ENCODE results near the gene CFAP97D2. TPM values are rescaled to one million over a fixed set of nuclear protein-coding genes. Genes with fewer than 3 reads are reported as not detected.

CFAP97D2 gene
- total RNA-seq, 3 donors from 2014 or later (not counting 1 experiment from before 2014, with no cell fraction given) = 0.45 to 7.7 TPM; not detected in 1

DNA sequence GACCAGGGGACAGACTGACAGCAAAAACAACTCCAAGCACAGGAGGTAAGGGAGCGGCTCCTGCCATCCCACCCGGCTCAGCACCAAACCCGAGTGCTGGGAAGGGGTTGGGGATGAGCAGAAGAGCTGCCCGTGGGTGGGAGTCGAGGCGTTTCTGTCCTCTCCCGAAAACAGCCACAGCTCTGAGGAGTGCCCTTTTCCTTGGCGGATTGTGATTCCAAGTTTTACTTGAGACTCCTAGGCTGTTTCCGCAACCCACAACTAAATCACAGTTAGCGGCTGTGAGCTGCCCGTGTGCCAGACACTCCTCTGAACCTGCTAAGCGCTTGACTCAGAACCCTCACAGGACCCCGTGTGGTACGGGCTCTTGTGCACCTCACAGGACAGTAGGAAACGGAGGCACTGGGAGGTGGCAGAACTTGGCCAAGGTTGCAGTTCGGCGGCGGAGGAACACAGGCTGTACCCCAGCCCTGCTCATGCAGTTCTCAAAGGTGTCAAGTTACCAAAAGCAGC lies 21.4 kb downstream of the CFAP97D2 start:
- peaks cover 8% of the 10 kb centered on the region for H3K27me3 ChIP-seq (ENCODE audit: control insufficient read depth, insufficient read depth, low read length)
- H3K27ac ChIP-seq (ENCODE audit: low read length) = no peak overlapping the region
- H3K4me3 Mint-ChIP-seq = peak overlapping the region; percentile 47
- H3K9me3 Mint-ChIP-seq = no peaks in the 10 kb centered on the region
- no peak overlapping the region for H3K27ac Mint-ChIP-seq
- peaks cover 5% of the 10 kb centered on the region for H3K4me1 ChIP-seq (ENCODE audit: control insufficient read depth, insufficient read depth, low read length)
- intact Hi-C loops (cut with micrococcal nuclease) = no loop called here
- DNase-seq (no peak), ATAC-seq (no peak)
- peaks cover 24 to 27% of the 10 kb centered on the region in 2 donors for H3K4me1 Mint-ChIP-seq
- no peaks in the 10 kb centered on the region for H3K27me3 Mint-ChIP-seq (ENCODE audit: low read depth in 2 of 2)
- H3K4me3 ChIP-seq (ENCODE audit: low read length) = no peak overlapping the region
- WGBS (ENCODE audit: insufficient coverage) = 90% methylated on average over 18 of the region's 18 CpGs
- TF ChIP-seq, protein P1, sequence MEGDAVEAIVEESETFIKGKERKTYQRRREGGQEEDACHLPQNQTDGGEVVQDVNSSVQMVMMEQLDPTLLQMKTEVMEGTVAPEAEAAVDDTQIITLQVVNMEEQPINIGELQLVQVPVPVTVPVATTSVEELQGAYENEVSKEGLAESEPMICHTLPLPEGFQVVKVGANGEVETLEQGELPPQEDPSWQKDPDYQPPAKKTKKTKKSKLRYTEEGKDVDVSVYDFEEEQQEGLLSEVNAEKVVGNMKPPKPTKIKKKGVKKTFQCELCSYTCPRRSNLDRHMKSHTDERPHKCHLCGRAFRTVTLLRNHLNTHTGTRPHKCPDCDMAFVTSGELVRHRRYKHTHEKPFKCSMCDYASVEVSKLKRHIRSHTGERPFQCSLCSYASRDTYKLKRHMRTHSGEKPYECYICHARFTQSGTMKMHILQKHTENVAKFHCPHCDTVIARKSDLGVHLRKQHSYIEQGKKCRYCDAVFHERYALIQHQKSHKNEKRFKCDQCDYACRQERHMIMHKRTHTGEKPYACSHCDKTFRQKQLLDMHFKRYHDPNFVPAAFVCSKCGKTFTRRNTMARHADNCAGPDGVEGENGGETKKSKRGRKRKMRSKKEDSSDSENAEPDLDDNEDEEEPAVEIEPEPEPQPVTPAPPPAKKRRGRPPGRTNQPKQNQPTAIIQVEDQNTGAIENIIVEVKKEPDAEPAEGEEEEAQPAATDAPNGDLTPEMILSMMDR (IDR thresholded peaks at IDR 0.05) = no peak
- H3K36me3 Mint-ChIP-seq = no peaks in the 10 kb centered on the region
- peaks cover 9% of the 10 kb centered on the region for H3K9me3 ChIP-seq (ENCODE audit: control insufficient read depth, insufficient read depth, low read length)
- H3K36me3 ChIP-seq (ENCODE audit: control insufficient read depth, insufficient read depth, low read length) = no peaks in the 10 kb centered on the region

DNA sequence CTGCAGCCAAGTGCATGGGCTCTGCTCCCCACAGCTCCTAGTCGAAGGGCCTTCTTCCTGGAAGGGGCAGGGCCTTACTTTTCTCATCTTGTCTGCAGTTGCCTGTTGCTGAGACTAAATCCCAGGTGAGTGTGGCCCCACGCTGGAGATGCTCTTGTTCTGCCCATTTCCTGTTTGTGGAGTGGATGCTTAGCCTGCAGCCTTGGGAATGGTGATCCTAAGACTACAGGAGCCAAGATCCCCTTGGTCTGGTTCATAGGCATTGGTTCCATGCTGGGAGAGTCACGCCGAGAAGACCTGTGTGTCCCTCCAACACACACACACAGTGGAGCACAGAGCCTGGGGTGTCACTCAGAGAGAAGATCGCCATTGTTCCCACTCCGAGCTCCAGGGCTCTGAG lies 23.5 kb downstream of the CFAP97D2 start:
- no peaks in the 10 kb centered on the region for H3K36me3 Mint-ChIP-seq
- Histone ChIP-seq H3K4me1 (ENCODE audit: control insufficient read depth, insufficient read depth, low read length) (peaks cover 4% of the 10 kb centered on the region), H3K36me3 (ENCODE audit: control insufficient read depth, insufficient read depth, low read length) (no peaks in the 10 kb centered on the region), H3K27ac (ENCODE audit: low read length) (no peak overlapping the region), H3K4me3 (ENCODE audit: low read length) (no peak overlapping the region), H3K27me3 (ENCODE audit: control insufficient read depth, insufficient read depth, low read length) (peaks cover 8% of the 10 kb centered on the region), H3K9me3 (ENCODE audit: control insufficient read depth, insufficient read depth, low read length) (peaks cover 11% of the 10 kb centered on the region)
- ATAC-seq (no peak), DNase-seq (no peak)
- H3K9me3 Mint-ChIP-seq = no peaks in the 10 kb centered on the region
- WGBS (ENCODE audit: insufficient coverage) = 92% methylated on average over 6 of the region's 6 CpGs
- H3K4me1 Mint-ChIP-seq = peaks cover 26 to 28% of the 10 kb centered on the region in 2 donors
- intact Hi-C loops (cut with micrococcal nuclease) = no loop called here
- TF ChIP-seq, protein P1 (IDR thresholded peaks at IDR 0.05) = no peak
- no peaks in the 10 kb centered on the region for H3K27me3 Mint-ChIP-seq (ENCODE audit: low read depth in 2 of 2)
- H3K27ac Mint-ChIP-seq = no peak overlapping the region
- H3K4me3 Mint-ChIP-seq = no peak overlapping the region

DNA sequence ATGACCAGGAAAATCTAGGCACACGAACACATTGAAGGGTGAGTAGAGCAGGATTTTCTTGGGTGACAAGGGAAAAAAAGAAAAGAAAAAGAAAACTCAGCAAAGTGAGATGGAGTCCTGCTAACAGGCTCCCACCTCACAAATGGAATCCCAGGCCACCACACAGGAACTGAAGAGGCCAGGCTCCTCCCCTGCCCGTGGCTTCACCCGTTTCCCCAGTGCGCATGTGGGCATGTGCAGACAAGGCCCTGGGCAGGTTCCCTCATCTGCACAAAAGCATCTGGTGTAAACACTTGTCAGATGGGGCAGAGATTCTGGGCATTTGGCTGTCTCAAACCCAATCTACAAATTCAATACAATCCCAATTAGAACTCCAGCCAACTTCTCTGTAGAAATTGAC lies 24.5 kb downstream of the CFAP97D2 start:
- H3K4me3 Mint-ChIP-seq = no peak overlapping the region
- H3K4me1 Mint-ChIP-seq = peaks cover 26 to 28% of the 10 kb centered on the region in 2 donors
- Histone ChIP-seq H3K4me3 (ENCODE audit: low read length) (no peak overlapping the region), H3K27me3 (ENCODE audit: control insufficient read depth, insufficient read depth, low read length) (peaks cover 8% of the 10 kb centered on the region), H3K9me3 (ENCODE audit: control insufficient read depth, insufficient read depth, low read length) (peaks cover 11% of the 10 kb centered on the region), H3K27ac (ENCODE audit: low read length) (no peak overlapping the region), H3K4me1 (ENCODE audit: control insufficient read depth, insufficient read depth, low read length) (peaks cover 4% of the 10 kb centered on the region), H3K36me3 (ENCODE audit: control insufficient read depth, insufficient read depth, low read length) (no peaks in the 10 kb centered on the region)
- H3K36me3 Mint-ChIP-seq = no peaks in the 10 kb centered on the region
- WGBS (ENCODE audit: insufficient coverage) = 40% methylated on average over 4 of the region's 4 CpGs
- DNase-seq = peak in 1 of 2 donors; percentile 54
- intact Hi-C loops (cut with micrococcal nuclease) = no loop called here
- no peak overlapping the region for H3K27ac Mint-ChIP-seq
- TF ChIP-seq, protein P1 (IDR thresholded peaks at IDR 0.05) = no peak
- no peaks in the 10 kb centered on the region for H3K9me3 Mint-ChIP-seq
- peak in 1 of 3 donors; percentile 64 for ATAC-seq
- no peaks in the 10 kb centered on the region for H3K27me3 Mint-ChIP-seq (ENCODE audit: low read depth in 2 of 2)

DNA sequence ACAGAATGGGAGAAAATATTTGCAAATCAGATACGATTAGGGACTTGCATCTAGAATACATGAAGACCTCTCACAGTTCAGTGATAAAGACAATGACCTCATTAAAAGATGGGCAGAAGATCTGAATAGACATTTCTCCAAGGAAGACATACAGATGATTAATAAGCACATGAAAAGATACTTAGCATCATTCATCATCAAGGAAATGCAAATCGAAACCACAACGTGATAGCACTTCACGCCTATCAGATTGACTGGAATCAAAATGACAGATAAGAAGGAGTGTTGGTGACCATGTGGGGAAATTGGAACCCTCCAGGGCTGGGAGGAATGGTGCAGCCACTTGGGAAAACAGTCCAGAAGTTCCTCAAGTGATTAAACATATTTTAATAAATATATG lies 25.8 kb downstream of the CFAP97D2 start:
- ATAC-seq (peak in 1 of 3 donors; percentile 37), DNase-seq (peak in 1 of 2 donors; percentile 33)
- WGBS (ENCODE audit: insufficient coverage) = 60% methylated on average over 4 of the region's 4 CpGs
- no peaks in the 10 kb centered on the region for H3K36me3 ChIP-seq (ENCODE audit: control insufficient read depth, insufficient read depth, low read length)
- peaks cover 10% of the 10 kb centered on the region for H3K9me3 ChIP-seq (ENCODE audit: control insufficient read depth, insufficient read depth, low read length)
- H3K27ac Mint-ChIP-seq = no peak overlapping the region
- H3K27me3 Mint-ChIP-seq (ENCODE audit: low read depth in 2 of 2) = no peaks in the 10 kb centered on the region
- peaks cover 26 to 36% of the 10 kb centered on the region in 2 donors for H3K4me1 Mint-ChIP-seq
- H3K4me3 ChIP-seq (ENCODE audit: low read length) = no peak overlapping the region
- intact Hi-C loops (cut with micrococcal nuclease) = no loop called here
- H3K36me3 Mint-ChIP-seq = no peaks in the 10 kb centered on the region
- TF ChIP-seq, protein P1 (IDR thresholded peaks at IDR 0.05) = no peak
- H3K27ac ChIP-seq (ENCODE audit: low read length) = no peak overlapping the region
- H3K9me3 Mint-ChIP-seq = no peaks in the 10 kb centered on the region
- H3K4me1 ChIP-seq (ENCODE audit: control insufficient read depth, insufficient read depth, low read length) = peaks cover 4% of the 10 kb centered on the region
- H3K27me3 ChIP-seq (ENCODE audit: control insufficient read depth, insufficient read depth, low read length) = peaks cover 8% of the 10 kb centered on the region
- H3K4me3 Mint-ChIP-seq = no peak overlapping the region

Data from natural killer cell (primary cell).